GM12891 (cell line): ENCODE data around the gene SLC27A1. TPM values are rescaled to one million over a fixed set of nuclear protein-coding genes. Genes with fewer than 3 reads are reported as not detected.

Source experiments
- DNase-seq: peaks from one replicate; pipeline ENCODE4 v3.0.0; 2011; ENCODE audit warnings: low spot score; ENCODE audit not compliant: insufficient read length
- FAIRE-seq: peaks from 2 replicates; lab custom pipeline; 2011; peaks lifted over from hg19 to GRCh38; lab: Jason Lieb, UNC
- PAX5 ChIP-seq: IDR thresholded peaks from 2 replicates; pipeline ENCODE4 v1.6.1; 2011; ENCODE audit warnings: low read length, moderate library complexity, mild to moderate bottlenecking; ENCODE audit not compliant: insufficient read depth, severe bottlenecking
- POLR2A ChIP-seq: IDR thresholded peaks from 2 replicates; pipeline ENCODE4 v1.6.1; 2011; ENCODE audit warnings: low read depth, low read length, control low read depth
- POLR2AphosphoS5 ChIP-seq: IDR thresholded peaks from 2 replicates; pipeline ENCODE4 v1.6.1; 2011; ENCODE audit warnings: low read depth, low read length, control low read depth
- POU2F2 ChIP-seq: IDR thresholded peaks from 2 replicates; pipeline ENCODE4 v1.6.1; 2011; ENCODE audit warnings: low read depth, mild to moderate bottlenecking, control low read depth, low read length, moderate library complexity
- SPI1 ChIP-seq: IDR thresholded peaks from 2 replicates; pipeline ENCODE4 v1.6.1; 2011; ENCODE audit warnings: low read depth, low read length, control low read depth
- TAF1 ChIP-seq: IDR thresholded peaks from 2 replicates; pipeline ENCODE4 v1.6.1; 2011; ENCODE audit warnings: low read depth, low read length, control low read depth
- polyA plus RNA-seq: library from polyadenylated mRNA; unstranded; fragments of >200 nt; gene quantifications from one replicate; pipeline ENCODE4 v1.2.1, GENCODE V29; 2012; ENCODE audit warnings: low read depth, missing spikeins, inconsistent platforms; ENCODE audit not compliant: missing spikeins

The SLC27A1 gene
- polyA plus RNA-seq = 1.6 TPM

DNA sequence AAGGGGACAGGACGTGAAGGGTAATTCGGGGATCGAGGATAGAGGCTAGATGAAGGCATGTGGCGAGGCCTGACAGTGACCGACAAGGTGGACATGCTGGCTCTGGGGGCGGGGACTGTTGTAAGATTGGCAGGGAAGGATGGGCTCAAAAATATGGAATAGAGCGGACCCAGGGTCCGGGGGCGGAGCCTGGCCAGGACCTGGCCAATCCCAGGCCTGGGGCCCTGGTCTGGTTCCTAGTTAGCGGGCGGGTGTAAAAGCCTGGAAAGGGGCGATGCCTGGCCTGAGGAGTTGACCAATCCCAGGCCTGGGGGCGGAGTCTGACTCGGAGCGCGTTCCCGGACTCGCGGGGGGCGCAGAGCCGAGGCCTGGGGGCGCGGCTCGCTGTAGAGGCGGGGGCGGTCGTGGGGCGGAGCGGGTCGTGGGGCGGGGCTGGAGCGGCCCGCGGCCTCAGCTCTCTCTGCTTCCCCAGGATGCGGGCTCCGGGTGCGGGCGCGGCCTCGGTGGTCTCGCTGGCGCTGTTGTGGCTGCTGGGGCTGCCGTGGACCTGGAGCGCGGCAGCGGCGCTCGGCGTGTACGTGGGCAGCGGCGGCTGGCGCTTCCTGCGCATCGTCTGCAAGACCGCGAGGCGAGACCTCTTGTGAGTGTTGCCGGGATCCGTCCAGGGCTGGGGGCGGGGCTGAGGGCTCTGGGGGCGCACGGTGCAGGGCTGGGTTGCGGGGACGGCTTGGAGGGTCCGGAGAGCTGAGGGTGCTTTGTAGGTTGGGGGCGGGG lies at the start of gene SLC27A1:
SLC27A1 (plus strand) TSS at position 457 of the 774 bp plus-strand sequence; CDS start at position 474, 17 bp downstream.
- DNase-seq (peak; percentile 89), FAIRE-seq (peak; percentile 26)
- TF ChIP-seq POLR2A (no peak), POLR2AphosphoS5 (no peak), PAX5 (no peak)

DNA sequence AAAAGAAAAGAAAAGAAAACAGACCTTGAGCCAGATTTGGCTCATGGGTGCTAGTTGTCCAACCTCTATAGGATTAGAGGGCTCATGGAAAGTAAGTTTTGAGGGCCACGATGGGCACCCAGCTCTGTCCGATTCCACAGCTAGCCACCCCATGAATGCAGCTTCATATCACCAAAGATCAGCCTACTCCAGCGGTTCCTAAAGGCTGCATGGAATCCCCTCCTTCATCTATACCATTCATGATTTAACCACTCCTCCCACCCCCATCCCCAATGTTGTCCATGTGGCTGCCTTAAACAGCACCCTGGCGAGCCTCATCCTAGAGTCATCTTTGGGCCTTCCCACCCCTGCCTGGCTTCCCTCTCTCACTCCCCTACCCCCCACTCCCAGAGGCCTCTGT lies 48.4 kb upstream of the SLC27A1 start:
- FAIRE-seq = no peak
- DNase-seq = no peak
- TF ChIP-seq SPI1 (no peak), TAF1 (no peak), PAX5 (no peak), POLR2AphosphoS5 (no peak), POLR2A (no peak), POU2F2 (no peak)

GRCh38 chr19:17423429-17424208 lies 46.7 kb upstream of the SLC27A1 start:
- TF ChIP-seq POLR2A (no peak), POLR2AphosphoS5 (no peak), SPI1 (no peak), POU2F2 (no peak)
- no peak for DNase-seq
- FAIRE-seq = no peak

DNA sequence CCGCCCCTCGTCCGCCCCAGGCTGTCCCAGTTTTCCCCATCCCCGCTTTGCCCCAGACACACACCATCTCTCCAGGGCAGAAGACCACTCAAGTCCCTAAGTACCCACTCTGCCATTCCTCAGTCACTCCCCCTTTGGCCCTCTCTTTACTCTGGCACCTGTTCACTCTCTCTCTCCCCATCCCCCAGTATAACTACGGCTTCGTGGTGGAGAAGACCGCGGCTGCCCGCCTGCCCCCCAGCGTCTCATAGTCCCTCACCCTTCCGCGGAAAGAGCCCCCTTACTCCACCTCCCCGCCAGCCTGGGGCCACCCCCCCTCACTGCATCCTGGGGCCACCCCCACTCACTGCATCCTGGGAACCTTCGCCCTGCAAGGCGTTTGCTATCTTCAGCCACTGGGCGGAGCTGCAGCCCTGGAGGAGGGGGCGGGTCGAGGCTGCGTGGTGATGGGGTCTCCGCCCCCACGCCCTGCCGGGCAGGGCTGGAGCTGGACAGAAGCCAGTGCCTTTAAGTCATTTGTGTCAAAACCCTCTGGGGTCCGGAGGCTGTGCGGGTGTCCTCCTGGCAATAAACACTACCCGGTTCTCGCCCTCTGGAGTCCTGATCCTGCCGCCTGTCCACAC lies 45.5 kb upstream of the SLC27A1 start:
- TF ChIP-seq POLR2AphosphoS5 (no peak), POLR2A (no peak), TAF1 (no peak), PAX5 (no peak), POU2F2 (no peak), SPI1 (no peak)
- DNase-seq = peak; percentile 59
- FAIRE-seq = peak; percentile 90

DNA sequence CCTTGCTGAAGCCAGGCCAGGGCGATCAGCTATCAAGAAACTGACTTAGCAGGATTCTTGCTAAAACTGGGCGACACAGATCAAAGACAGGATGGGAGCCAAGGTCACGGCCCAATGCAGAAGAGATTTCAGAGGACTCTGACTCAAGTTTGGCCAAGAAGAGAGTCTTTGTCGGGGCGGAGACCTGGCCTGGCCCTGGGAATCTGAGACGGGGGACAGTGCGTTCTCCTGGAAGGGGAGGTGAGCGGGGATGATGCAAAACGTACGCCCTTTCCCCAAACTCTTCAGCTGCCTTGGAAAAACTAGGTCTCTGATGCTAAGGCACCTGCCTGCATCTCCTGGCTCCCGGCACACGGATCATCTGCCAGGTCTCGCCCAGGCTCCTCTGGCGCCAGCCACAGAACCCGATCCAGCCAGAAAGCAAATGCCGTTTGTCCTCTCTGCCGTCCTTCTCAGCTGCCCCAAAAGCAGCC lies 40.6 kb upstream of the SLC27A1 start:
- FAIRE-seq = no peak
- no peak for DNase-seq
- TF ChIP-seq TAF1 (no peak), SPI1 (no peak), POLR2AphosphoS5 (no peak), POLR2A (no peak), PAX5 (no peak), POU2F2 (no peak)

GRCh38 chr19:17431417-17431816 lies 38.9 kb upstream of the SLC27A1 start:
- DNase-seq = no peak
- FAIRE-seq = no peak
- TF ChIP-seq SPI1 = no peak
- no peak for TF ChIP-seq POLR2AphosphoS5
- TF ChIP-seq TAF1 = no peak
- TF ChIP-seq PAX5 = no peak
- no peak for TF ChIP-seq POLR2A
- no peak for TF ChIP-seq POU2F2

- TF ChIP-seq SPI1 (no peak), TAF1 (no peak), POLR2A (no peak), PAX5 (no peak), POU2F2 (no peak), POLR2AphosphoS5 (no peak)
- DNase-seq (no peak), FAIRE-seq (no peak)
Measured at GRCh38 chr19:17435218-17435617, 35.1 kb upstream of the SLC27A1 start.

- no peak for DNase-seq
- TF ChIP-seq PAX5 (no peak), SPI1 (no peak), POLR2A (no peak), TAF1 (no peak), POU2F2 (no peak), POLR2AphosphoS5 (no peak)
- FAIRE-seq = no peak
Measured at GRCh38 chr19:17436094-17436873, 34.0 kb upstream of the SLC27A1 start.

GRCh38 chr19:17436874-17437267 lies 33.5 kb upstream of the SLC27A1 start:
- no peak for FAIRE-seq
- DNase-seq = no peak
- no peak for TF ChIP-seq TAF1
- no peak for TF ChIP-seq SPI1
- no peak for TF ChIP-seq POU2F2
- TF ChIP-seq POLR2A = no peak
- no peak for TF ChIP-seq PAX5
- no peak for TF ChIP-seq POLR2AphosphoS5
